ENCODE data around the gene TMTC2.

TMTC2 gene

GRCh38 chr12:83067981-83068380 is 381.3 kb downstream of the TMTC2 start:
- Histone ChIP-seq H2AFZ (ENCODE audit: low read depth, low read length) (no peak overlapping the region), H3K4me2 (ENCODE audit: low read length) (no peak overlapping the region), H3K27me3 (ENCODE audit: low read depth, low read length) (no peaks in the 10 kb centered on the region), H3K79me2 (ENCODE audit: low read length) (no peaks in the 10 kb centered on the region), H3K9me3 (ENCODE audit: insufficient read depth, low read length) (no peaks in the 10 kb centered on the region), H3K27ac (ENCODE audit: low read length) (no peak overlapping the region), H3K9ac (ENCODE audit: low read length) (no peak overlapping the region), H3K4me3 (ENCODE audit: low read length) (no peak overlapping the region), H3K36me3 (replicated peaks; ENCODE audit: low read depth, low read length) (no peaks in the 10 kb centered on the region), H4K20me1 (ENCODE audit: insufficient read depth, low read length) (no peaks in the 10 kb centered on the region), H3K4me1 (ENCODE audit: low read length) (peaks cover 2% of the 10 kb centered on the region)
- TF ChIP-seq EZH2phosphoT487 (IDR thresholded peaks at IDR 0.05; ENCODE audit: low read depth), result no peak
- no peak for TF ChIP-seq CTCF (IDR thresholded peaks at IDR 0.05; ENCODE audit: low read depth, low read length)

GRCh38 chr12:83074358-83074894 is 387.7 kb downstream of the TMTC2 start:
- Histone ChIP-seq H3K27ac (ENCODE audit: low read length) (no peak overlapping the region), H2AFZ (ENCODE audit: low read depth, low read length) (no peak overlapping the region), H3K36me3 (replicated peaks; ENCODE audit: low read depth, low read length) (no peaks in the 10 kb centered on the region), H3K4me1 (ENCODE audit: low read length) (no peaks in the 10 kb centered on the region), H3K79me2 (ENCODE audit: low read length) (no peaks in the 10 kb centered on the region), H4K20me1 (ENCODE audit: insufficient read depth, low read length) (no peaks in the 10 kb centered on the region), H3K9me3 (ENCODE audit: insufficient read depth, low read length) (no peaks in the 10 kb centered on the region), H3K9ac (ENCODE audit: low read length) (no peak overlapping the region), H3K4me2 (ENCODE audit: low read length) (no peak overlapping the region), H3K4me3 (ENCODE audit: low read length) (no peak overlapping the region), H3K27me3 (ENCODE audit: low read depth, low read length) (no peaks in the 10 kb centered on the region)
- no peak for TF ChIP-seq CTCF (IDR thresholded peaks at IDR 0.05; ENCODE audit: low read depth, low read length)
- no peak for TF ChIP-seq EZH2phosphoT487 (IDR thresholded peaks at IDR 0.05; ENCODE audit: low read depth)

- H3K27me3 ChIP-seq (ENCODE audit: low read depth, low read length), result no peaks in the 10 kb centered on the region
- no peaks in the 10 kb centered on the region for H3K9me3 ChIP-seq (ENCODE audit: insufficient read depth, low read length)
- H2AFZ ChIP-seq (ENCODE audit: low read depth, low read length), result no peak overlapping the region
- H3K36me3 ChIP-seq (replicated peaks; ENCODE audit: low read depth, low read length), result no peaks in the 10 kb centered on the region
- H4K20me1 ChIP-seq (ENCODE audit: insufficient read depth, low read length), result no peaks in the 10 kb centered on the region
- no peak overlapping the region for H3K4me3 ChIP-seq (ENCODE audit: low read length)
- no peak overlapping the region for H3K27ac ChIP-seq (ENCODE audit: low read length)
- H3K79me2 ChIP-seq (ENCODE audit: low read length), result no peaks in the 10 kb centered on the region
- no peaks in the 10 kb centered on the region for H3K4me1 ChIP-seq (ENCODE audit: low read length)
- TF ChIP-seq EZH2phosphoT487 (IDR thresholded peaks at IDR 0.05; ENCODE audit: low read depth), result no peak
- TF ChIP-seq CTCF (IDR thresholded peaks at IDR 0.05; ENCODE audit: low read depth, low read length), result no peak
- H3K9ac ChIP-seq (ENCODE audit: low read length), result no peak overlapping the region
- H3K4me2 ChIP-seq (ENCODE audit: low read length), result no peak overlapping the region
Observed at GRCh38 chr12:83075471-83075870, 388.8 kb downstream of the TMTC2 start.

DNA sequence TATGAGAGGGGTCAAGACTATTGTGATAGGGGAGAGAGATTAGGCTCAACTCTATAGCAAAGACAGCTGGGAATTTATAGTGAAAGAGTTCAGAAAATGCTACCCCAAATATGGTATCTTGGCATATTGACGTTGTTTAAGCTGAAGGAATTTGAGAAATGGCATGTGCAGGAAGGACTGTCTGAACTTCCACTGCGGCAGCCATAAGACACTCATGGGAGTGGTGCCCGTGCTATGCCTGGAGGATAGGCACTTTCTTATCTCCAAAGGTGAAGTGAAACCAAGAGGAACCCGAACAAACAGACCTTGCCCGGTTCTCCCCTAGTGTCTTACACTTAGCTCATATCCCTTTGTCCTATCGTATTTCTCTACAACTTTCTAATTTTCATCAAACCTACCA is 390.3 kb downstream of the TMTC2 start:
- TF ChIP-seq EZH2phosphoT487 (IDR thresholded peaks at IDR 0.05; ENCODE audit: low read depth), result no peak
- TF ChIP-seq CTCF (IDR thresholded peaks at IDR 0.05; ENCODE audit: low read depth, low read length), result no peak
- no peak overlapping the region for H3K27ac ChIP-seq (ENCODE audit: low read length)
- no peaks in the 10 kb centered on the region for H3K4me1 ChIP-seq (ENCODE audit: low read length)
- no peaks in the 10 kb centered on the region for H3K36me3 ChIP-seq (replicated peaks; ENCODE audit: low read depth, low read length)
- H3K9me3 ChIP-seq (ENCODE audit: insufficient read depth, low read length), result no peaks in the 10 kb centered on the region
- no peak overlapping the region for H2AFZ ChIP-seq (ENCODE audit: low read depth, low read length)
- no peak overlapping the region for H3K4me2 ChIP-seq (ENCODE audit: low read length)
- no peak overlapping the region for H3K4me3 ChIP-seq (ENCODE audit: low read length)
- no peaks in the 10 kb centered on the region for H3K27me3 ChIP-seq (ENCODE audit: low read depth, low read length)
- no peaks in the 10 kb centered on the region for H3K79me2 ChIP-seq (ENCODE audit: low read length)
- H4K20me1 ChIP-seq (ENCODE audit: insufficient read depth, low read length), result no peaks in the 10 kb centered on the region
- no peak overlapping the region for H3K9ac ChIP-seq (ENCODE audit: low read length)
